Measurements from ENCODE around the gene NOD1.

NOD1 gene

DNA sequence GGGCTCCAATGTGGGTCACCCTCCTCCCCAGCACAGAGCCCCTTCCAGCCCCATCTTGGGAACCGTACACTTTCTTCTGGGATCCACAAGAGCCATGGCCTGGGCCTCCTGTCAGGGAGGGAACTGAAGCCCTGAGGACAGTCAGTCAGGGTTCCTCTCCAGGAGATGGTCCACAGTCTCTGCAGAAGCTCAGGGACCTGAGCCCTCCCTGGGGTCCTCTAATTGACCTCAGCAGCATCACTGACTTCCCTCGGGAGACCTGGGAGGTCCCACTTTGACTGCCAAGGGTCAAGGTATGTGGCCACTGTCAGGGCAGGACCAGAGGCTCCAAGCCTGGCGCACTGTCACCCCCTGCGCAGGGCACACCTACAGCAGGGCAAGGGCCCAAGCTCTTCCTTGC, 32.3 kb downstream of the NOD1 start:
- no peaks in the 10 kb centered on the region; the same call in 1 of the 2 replicates for H3K4me1 ChIP-seq
- no peak overlapping the region for H3K4me3 ChIP-seq (ENCODE audit: low read depth, low read length)
- no peak for DNase-seq
- H3K36me3 ChIP-seq = peaks cover 5% of the 10 kb centered on the region; the same call in 1 of the 2 replicates
- TF ChIP-seq, protein P1, sequence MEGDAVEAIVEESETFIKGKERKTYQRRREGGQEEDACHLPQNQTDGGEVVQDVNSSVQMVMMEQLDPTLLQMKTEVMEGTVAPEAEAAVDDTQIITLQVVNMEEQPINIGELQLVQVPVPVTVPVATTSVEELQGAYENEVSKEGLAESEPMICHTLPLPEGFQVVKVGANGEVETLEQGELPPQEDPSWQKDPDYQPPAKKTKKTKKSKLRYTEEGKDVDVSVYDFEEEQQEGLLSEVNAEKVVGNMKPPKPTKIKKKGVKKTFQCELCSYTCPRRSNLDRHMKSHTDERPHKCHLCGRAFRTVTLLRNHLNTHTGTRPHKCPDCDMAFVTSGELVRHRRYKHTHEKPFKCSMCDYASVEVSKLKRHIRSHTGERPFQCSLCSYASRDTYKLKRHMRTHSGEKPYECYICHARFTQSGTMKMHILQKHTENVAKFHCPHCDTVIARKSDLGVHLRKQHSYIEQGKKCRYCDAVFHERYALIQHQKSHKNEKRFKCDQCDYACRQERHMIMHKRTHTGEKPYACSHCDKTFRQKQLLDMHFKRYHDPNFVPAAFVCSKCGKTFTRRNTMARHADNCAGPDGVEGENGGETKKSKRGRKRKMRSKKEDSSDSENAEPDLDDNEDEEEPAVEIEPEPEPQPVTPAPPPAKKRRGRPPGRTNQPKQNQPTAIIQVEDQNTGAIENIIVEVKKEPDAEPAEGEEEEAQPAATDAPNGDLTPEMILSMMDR (IDR thresholded peaks at IDR 0.05; ENCODE audit: low read depth, low read length) = no peak
- no peaks in the 10 kb centered on the region; the same call in 1 of the 2 replicates for H3K27me3 ChIP-seq
- no peaks in the 10 kb centered on the region for H3K9me3 ChIP-seq

DNA sequence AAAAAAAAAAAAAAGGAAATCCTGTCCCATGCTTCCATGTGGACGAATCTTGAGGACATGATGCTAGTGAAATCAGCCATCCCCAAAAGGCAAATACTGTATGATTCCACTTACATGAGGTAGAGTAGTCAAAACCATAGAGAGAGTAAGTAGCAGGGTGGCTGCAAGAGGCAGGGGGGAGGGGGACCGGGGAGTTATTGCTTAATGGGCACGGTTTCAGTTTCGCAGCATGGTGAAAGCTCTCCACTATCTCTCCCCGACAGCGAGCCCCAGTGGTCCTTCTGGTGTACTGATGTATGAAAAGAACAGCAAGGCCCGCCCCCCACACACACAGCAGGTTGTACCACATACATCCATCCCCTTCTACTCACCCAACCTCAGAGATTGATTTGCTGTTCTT, 32.8 kb downstream of the NOD1 start:
- H3K9me3 ChIP-seq = no peaks in the 10 kb centered on the region
- H3K36me3 ChIP-seq = peaks cover 5% of the 10 kb centered on the region; the same call in 1 of the 2 replicates
- no peak overlapping the region for H3K4me3 ChIP-seq (ENCODE audit: low read depth, low read length)
- TF ChIP-seq, protein P1 (IDR thresholded peaks at IDR 0.05; ENCODE audit: low read depth, low read length) = peak; percentile 38
- peak; percentile 62 for DNase-seq
- no peaks in the 10 kb centered on the region; the same call in 1 of the 2 replicates for H3K27me3 ChIP-seq
- H3K4me1 ChIP-seq = no peaks in the 10 kb centered on the region; the same call in 1 of the 2 replicates

DNA sequence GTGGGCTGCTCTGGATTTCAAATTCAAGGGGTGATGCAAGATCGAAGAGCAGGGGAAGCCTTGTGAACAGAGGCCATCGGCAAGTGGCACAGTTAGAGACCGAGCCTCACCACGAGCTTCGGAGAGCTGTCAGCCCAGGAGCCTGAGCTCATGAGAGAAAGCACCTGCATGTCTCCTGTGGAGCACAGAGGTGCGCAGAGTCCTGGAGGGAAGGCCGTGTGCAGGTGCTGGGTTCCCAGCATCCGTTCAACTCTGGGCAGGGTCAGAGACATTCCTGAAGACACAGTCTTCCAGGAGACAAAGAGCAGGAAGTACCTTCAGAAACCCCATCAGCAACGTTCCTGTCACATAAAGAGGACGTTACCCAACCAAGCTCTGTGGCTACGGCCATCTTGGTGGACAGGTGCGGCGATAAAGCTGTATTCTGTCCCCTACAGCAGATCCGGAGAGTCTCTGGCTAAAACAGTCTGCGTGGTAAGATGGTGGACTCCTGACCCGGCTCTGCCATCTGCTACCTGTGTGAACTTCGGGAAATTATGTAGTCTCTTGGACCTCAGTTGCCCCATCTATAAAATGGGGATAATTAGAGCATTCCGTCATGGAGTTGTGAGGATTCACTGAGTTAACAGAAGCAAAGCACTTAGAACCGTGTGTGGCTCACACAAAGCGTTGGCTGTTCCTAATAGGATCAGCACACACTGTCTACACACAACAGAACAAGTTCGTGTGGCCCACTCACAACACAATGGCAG, 40.6 kb downstream of the NOD1 start:
- TF ChIP-seq, protein P1 (IDR thresholded peaks at IDR 0.05; ENCODE audit: low read depth, low read length) = no peak
- DNase-seq = no peak

DNA sequence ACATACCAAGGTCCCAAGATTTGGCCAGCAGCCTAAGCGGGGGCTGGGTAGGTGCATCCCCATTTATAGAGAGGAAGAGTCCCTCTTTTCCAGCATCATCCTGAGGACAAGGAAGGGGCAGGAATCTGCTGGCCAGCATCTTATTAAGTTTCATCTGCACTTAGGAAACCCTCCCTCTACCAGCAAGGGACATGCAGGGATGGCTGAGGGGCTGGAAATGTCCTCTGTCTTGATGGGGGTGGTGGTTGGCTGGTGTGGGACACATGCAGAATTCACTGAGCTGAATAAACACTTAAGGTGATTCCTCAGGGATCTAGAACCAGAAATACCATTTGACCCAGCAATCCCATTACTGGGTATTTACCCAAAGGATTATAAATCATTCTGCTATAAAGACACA, 42.1 kb downstream of the NOD1 start:
- H3K36me3 ChIP-seq = peaks cover 8% of the 10 kb centered on the region
- DNase-seq = no peak
- TF ChIP-seq, protein P1 (IDR thresholded peaks at IDR 0.05; ENCODE audit: low read depth, low read length) = no peak
- no peak overlapping the region for H3K4me3 ChIP-seq (ENCODE audit: low read depth, low read length)
- H3K9me3 ChIP-seq = no peaks in the 10 kb centered on the region
- H3K4me1 ChIP-seq = no peaks in the 10 kb centered on the region
- H3K27me3 ChIP-seq = no peaks in the 10 kb centered on the region

More for the DNA sequence above, 40.6 kb downstream of the NOD1 start:
- Histone ChIP-seq H3K27me3 (no peaks in the 10 kb centered on the region), H3K36me3 (peaks cover 8% of the 10 kb centered on the region), H3K9me3 (no peaks in the 10 kb centered on the region), H3K4me3 (ENCODE audit: low read depth, low read length) (no peak overlapping the region), H3K4me1 (no peaks in the 10 kb centered on the region)

DNA sequence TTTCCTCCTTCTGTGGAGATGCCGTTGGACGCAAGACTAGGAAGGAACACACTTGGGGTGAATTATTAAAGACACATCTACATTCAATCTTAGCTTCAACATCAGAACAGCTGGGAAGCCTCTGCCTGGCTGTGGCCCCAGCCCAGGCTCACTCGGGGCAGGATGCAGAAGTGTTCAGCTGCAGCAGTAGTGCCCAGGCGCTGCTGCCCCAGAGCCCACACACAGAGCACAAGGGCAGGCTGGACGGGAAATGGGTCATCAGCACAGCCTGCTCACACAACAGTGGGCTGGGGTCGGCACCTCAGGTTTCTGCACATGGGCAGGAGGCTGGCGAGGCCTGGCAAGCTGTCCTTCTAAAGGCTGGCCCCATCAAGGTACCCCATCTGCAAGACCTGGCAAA, 42.5 kb downstream of the NOD1 start:
- no peak for DNase-seq
- TF ChIP-seq, protein P1 (IDR thresholded peaks at IDR 0.05; ENCODE audit: low read depth, low read length) = no peak
- Histone ChIP-seq H3K27me3 (no peaks in the 10 kb centered on the region), H3K9me3 (no peaks in the 10 kb centered on the region), H3K4me1 (no peaks in the 10 kb centered on the region), H3K4me3 (ENCODE audit: low read depth, low read length) (no peak overlapping the region), H3K36me3 (peaks cover 8% of the 10 kb centered on the region)

DNA sequence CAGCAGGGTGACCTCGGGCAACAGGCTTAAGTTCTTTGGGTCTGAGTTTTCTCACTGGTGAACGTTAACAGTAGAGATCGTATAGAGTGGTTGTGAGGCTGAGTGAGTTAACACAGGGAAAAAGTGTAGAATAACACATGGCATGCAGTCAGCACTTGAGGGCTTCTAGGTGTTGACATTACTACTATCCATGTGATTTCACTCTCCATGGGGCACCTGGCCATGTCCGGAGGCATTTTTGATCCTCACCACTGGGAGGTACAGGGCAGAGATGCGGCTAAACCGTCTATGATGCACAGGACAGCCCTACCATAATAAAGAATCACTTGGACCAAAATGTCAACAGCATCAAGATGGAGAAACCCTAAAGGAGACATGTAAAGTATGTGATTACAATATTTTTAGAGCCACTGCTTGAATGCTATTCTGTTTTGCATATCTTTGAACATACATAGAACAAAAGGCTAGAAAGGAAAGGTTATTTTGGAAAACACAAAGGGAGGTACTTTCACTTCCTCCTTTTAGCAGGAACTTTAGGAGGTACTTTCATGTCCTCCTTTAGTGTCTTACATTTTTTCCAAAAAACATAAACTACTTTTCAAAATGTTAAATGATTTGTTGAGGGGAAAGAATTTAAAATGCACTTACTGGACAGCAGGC, 44.3 kb downstream of the NOD1 start:
- Histone ChIP-seq H3K27me3 (no peaks in the 10 kb centered on the region), H3K36me3 (peaks cover 8% of the 10 kb centered on the region), H3K4me3 (ENCODE audit: low read depth, low read length) (no peak overlapping the region), H3K4me1 (no peaks in the 10 kb centered on the region), H3K9me3 (no peaks in the 10 kb centered on the region)
- no peak for DNase-seq
- TF ChIP-seq, protein P1 (IDR thresholded peaks at IDR 0.05; ENCODE audit: low read depth, low read length) = no peak

Data from BE2C (cell line).